Hepatocyte (in vitro differentiated cells): Measurements from ENCODE around the gene HOXD1.

Experiments used
- CTCF ChIP-seq: fragments of 200-600 bp; sonication (generic); IDR thresholded peaks from 2 replicates; pipeline ENCODE4 v1.5.1; 2016; ENCODE audit warnings: antibody characterized with exemption, mild to moderate bottlenecking; ENCODE audit not compliant: poor library complexity
- EZH2 ChIP-seq: fragments of 200-600 bp; sonication (generic); IDR thresholded peaks from 2 replicates; pipeline ENCODE4 v1.6.1; 2016; ENCODE audit warnings: antibody characterized with exemption, mild to moderate bottlenecking, borderline replicate concordance
- EZH2phosphoT487 ChIP-seq: fragments of 200-600 bp; sonication (generic); IDR thresholded peaks from one replicate; pipeline ENCODE4 v1.6.1; 2018; ENCODE audit warnings: antibody characterized with exemption, mild to moderate bottlenecking, low read depth, moderate library complexity; ENCODE audit not compliant: unreplicated experiment, severe bottlenecking

GRCh38 chr2:176149939-176150583, 38.4 kb upstream of the HOXD1 start:
- TF ChIP-seq CTCF, result no peak
- TF ChIP-seq EZH2, result peak; percentile 80
- TF ChIP-seq EZH2phosphoT487, result no peak
